GM12874 (cell line): ENCODE results near the gene SEC24D.

Experiments
- TF ChIP-seq, protein P1 (sequence below): IDR thresholded peaks from 2 replicates; pipeline ENCODE4 v1.5.1; 2011; ENCODE audit warnings: low read depth, mild to moderate bottlenecking, control low read depth, low read length, moderate library complexity; ENCODE audit not compliant: insufficient read depth

SEC24D gene

GRCh38 chr4:118816538-118817177, 19.3 kb downstream of the SEC24D start:
- TF ChIP-seq, protein P1, sequence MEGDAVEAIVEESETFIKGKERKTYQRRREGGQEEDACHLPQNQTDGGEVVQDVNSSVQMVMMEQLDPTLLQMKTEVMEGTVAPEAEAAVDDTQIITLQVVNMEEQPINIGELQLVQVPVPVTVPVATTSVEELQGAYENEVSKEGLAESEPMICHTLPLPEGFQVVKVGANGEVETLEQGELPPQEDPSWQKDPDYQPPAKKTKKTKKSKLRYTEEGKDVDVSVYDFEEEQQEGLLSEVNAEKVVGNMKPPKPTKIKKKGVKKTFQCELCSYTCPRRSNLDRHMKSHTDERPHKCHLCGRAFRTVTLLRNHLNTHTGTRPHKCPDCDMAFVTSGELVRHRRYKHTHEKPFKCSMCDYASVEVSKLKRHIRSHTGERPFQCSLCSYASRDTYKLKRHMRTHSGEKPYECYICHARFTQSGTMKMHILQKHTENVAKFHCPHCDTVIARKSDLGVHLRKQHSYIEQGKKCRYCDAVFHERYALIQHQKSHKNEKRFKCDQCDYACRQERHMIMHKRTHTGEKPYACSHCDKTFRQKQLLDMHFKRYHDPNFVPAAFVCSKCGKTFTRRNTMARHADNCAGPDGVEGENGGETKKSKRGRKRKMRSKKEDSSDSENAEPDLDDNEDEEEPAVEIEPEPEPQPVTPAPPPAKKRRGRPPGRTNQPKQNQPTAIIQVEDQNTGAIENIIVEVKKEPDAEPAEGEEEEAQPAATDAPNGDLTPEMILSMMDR: no peak

DNA sequence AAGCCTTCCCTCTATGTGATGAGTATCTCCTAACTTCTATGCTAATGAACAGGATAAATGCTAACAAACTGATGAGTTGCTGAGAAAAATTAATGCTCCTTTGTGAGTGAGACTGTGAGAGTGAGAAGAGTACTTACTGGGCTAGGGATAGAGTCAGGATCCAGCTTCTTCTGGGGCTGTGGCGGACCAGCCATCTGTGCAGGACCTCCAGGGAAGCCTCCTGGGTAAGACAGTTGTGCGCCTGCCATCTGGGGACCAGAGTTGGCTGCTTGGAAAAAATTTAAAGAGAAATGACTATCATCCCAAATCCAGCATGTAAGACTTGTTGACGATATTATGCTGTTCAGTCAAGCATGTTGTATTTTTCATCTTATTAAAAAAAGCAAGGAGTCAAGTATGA, 21.0 kb downstream of the SEC24D start:
- TF ChIP-seq, protein P1: no peak

GRCh38 chr4:118814058-118814457, 21.9 kb downstream of the SEC24D start:
- TF ChIP-seq, protein P1: no peak

- TF ChIP-seq, protein P1: no peak
These were observed 22.4 kb downstream of the SEC24D start for GRCh38 chr4:118813561-118813960.

DNA sequence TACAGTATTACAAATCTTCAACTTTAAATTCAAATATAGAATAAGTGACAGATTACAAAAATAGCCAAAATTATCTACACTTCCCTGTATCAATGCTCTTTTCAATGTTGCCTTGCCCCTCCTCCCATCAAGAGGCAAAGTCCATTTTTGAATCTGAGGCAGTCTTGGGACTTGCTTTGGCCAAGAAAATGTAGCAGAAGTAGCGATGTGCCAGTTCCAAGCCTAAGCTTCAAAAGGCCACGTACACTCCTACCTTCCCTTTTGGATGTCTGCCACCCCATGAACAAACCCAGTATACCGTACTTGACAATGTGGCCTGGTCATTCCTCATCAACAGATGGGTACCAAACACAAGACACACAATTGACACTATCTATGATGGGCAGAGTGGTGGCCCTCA, 24.1 kb downstream of the SEC24D start:
- TF ChIP-seq, protein P1: no peak

GRCh38 chr4:118810991-118811764, 24.7 kb downstream of the SEC24D start:
- TF ChIP-seq, protein P1: no peak

DNA sequence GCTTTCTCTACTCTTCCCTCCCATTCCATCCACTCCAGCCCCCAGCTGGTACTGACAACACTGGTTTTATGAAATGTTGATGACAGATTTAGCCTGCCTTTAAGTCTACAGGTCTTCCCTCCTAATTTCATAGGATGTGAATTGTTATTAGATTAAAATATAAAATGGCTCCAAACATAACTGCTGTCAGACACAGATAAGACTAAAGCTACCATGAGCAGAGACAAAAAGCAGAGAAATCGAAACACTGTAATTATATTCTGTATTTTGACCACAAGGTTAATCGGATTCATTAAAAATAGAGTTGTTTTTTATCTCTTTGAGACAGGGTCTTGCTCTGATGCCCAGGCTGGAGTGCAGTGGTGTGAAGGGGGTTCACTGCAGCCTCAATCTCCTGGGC, 28.3 kb downstream of the SEC24D start:
- TF ChIP-seq, protein P1: no peak
